WTC11 (cell line): ENCODE results near the gene RFLNA. TPM values are rescaled to one million over a fixed set of nuclear protein-coding genes. Genes with fewer than 3 reads are reported as not detected.

ENCODE experiments used
- ATAC-seq: fragments of 200-7000 bp; cut with Tn5 transposase; 2 replicates; pipeline ENCODE4 v1.10.0; 2021; ENCODE audit warnings: mild to moderate bottlenecking, moderate library complexity
- CTCF ChIA-PET: fragments of 300-600 bp; sonication (Branson Sonifier 250); formaldehyde crosslinking; loops from one replicate; lab custom pipeline; 2021; ENCODE audit warnings: antibody characterized with exemption; lab: Charles Lee
- POLR2A ChIA-PET: fragments of 350-600 bp; sonication (Branson Sonifier 250); formaldehyde crosslinking; loops from one replicate; lab custom pipeline; 2021; ENCODE audit warnings: antibody characterized with exemption; lab: Charles Lee
- DNase-seq: peaks from one replicate; pipeline ENCODE4 v3.0.0; 2021; ENCODE audit warnings: low spot score
- H3K27ac Mint-ChIP-seq: 2 replicates; pipeline ENCODE4 v1.8.0; 2021; ENCODE audit warnings: mixed read lengths
- H3K27me3 Mint-ChIP-seq: 2 replicates; pipeline ENCODE4 v1.8.0; 2021; ENCODE audit warnings: low read depth, mild to moderate bottlenecking, moderate library complexity, mixed read lengths
- H3K36me3 Mint-ChIP-seq: 2 replicates; pipeline ENCODE4 v1.8.0; 2021; ENCODE audit warnings: mixed read lengths
- H3K4me1 Mint-ChIP-seq: 2 replicates; pipeline ENCODE4 v1.8.0; 2022; ENCODE audit warnings: mixed read lengths
- H3K4me3 Mint-ChIP-seq: 2 replicates; pipeline ENCODE4 v1.8.0; 2021; ENCODE audit warnings: mild to moderate bottlenecking, moderate library complexity, mixed read lengths
- H3K9me3 Mint-ChIP-seq: 2 replicates; pipeline ENCODE4 v1.8.0; 2021; ENCODE audit warnings: mixed read lengths
- CREB1 ChIP-seq: sonication (generic); formaldehyde crosslinking; IDR thresholded peaks from 2 replicates; pipeline ENCODE4 v1.8.0; 2023; ENCODE audit warnings: mild to moderate bottlenecking, missing genetic modification reagents
- FOXJ3 ChIP-seq: sonication (generic); formaldehyde crosslinking; IDR thresholded peaks from 2 replicates; pipeline ENCODE4 v1.9.0; 2021; ENCODE audit warnings: missing genetic modification reagents, mild to moderate bottlenecking, borderline replicate concordance
- GRHL2 ChIP-seq: fragments of 250-450 bp; sonication (Bioruptor Pico); IDR thresholded peaks from 2 replicates; pipeline ENCODE4 v1.8.0; 2022; ENCODE audit warnings: mild to moderate bottlenecking, moderate library complexity; ENCODE audit not compliant: insufficient replicate concordance, severe bottlenecking
- KAT7 ChIP-seq: sonication (generic); formaldehyde crosslinking; IDR thresholded peaks from 2 replicates; pipeline ENCODE4 v1.8.1; 2023; ENCODE audit warnings: missing genetic modification reagents, mild to moderate bottlenecking, borderline replicate concordance
- NR1H2 ChIP-seq: sonication (generic); formaldehyde crosslinking; IDR thresholded peaks from 2 replicates; pipeline ENCODE4 v1.9.0; 2021; ENCODE audit warnings: mild to moderate bottlenecking, moderate library complexity, missing genetic modification reagents
- TP53 ChIP-seq: sonication (generic); formaldehyde crosslinking; IDR thresholded peaks from 2 replicates; pipeline ENCODE4 v1.8.1; 2023; ENCODE audit warnings: mild to moderate bottlenecking, missing genetic modification reagents
- ZNF121 ChIP-seq: sonication (generic); formaldehyde crosslinking; IDR thresholded peaks from 2 replicates; pipeline ENCODE4 v1.8.0; 2023; ENCODE audit warnings: missing genetic modification reagents
- ZNF423 ChIP-seq: fragments of 250-450 bp; sonication (Bioruptor Pico); IDR thresholded peaks from 2 replicates; pipeline ENCODE4 v2.1.2; 2022; ENCODE audit warnings: mild to moderate bottlenecking, moderate library complexity
- total RNA-seq: library from RNA; stranded (reverse); gene quantifications from 3 replicates; pipeline ENCODE4 v1.2.3, GENCODE V29; 2021
- TF ChIP-seq, protein P1 (sequence below): sonication (generic); formaldehyde crosslinking; IDR thresholded peaks from 2 replicates; pipeline ENCODE4 v1.8.0; 2022; ENCODE audit warnings: mild to moderate bottlenecking, missing genetic modification reagents
- TF ChIP-seq, protein P2 (sequence below): sonication (generic); formaldehyde crosslinking; conservative IDR thresholded peaks from 2 replicates; pipeline ENCODE4 v1.8.1; 2023; ENCODE audit warnings: mild to moderate bottlenecking, low read depth, missing genetic modification reagents, moderate library complexity
- TF ChIP-seq, protein P3 (sequence below): fragments of 250-450 bp; sonication (Bioruptor Pico); IDR thresholded peaks from 2 replicates; pipeline ENCODE4 v1.9.0; 2021; ENCODE audit warnings: mild to moderate bottlenecking, borderline replicate concordance

RFLNA gene
- total RNA-seq, 1 experiment from 2014 or later: 6.3 TPM

DNA sequence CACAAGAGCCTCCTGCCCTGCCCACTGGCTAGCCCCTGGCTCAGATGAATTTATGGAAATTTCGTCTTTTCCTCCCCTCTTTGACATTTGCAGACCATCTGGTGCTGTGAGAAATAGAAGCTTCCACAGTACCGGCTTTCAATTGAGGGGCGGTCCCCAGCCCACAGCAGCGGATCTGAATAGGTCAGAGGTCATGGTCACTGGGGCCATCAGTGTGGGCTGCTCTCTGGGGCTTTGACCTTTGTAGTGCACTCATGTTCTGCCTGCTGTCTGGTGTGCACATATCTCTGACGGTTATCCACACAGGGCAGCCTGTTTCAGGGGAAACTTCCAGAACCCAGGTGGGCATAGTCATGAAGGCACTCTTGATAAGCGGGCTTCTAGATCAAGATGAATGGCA lies 2.5 kb upstream of the RFLNA start:
- Mint-ChIP-seq H3K27ac (no peak overlapping the region), H3K36me3 (no peaks in the 10 kb centered on the region), H3K4me3 (no peak overlapping the region), H3K9me3 (peaks cover 11% of the 10 kb centered on the region), H3K27me3 (peaks cover 40% of the 10 kb centered on the region), H3K4me1 (peaks cover 43% of the 10 kb centered on the region)
- DNase-seq (no peak), ATAC-seq (no peak)
- CTCF ChIA-PET: interaction anchor here (1.4 kb wide), 1 partner anchor 70 kb away, joined by 3 read pairs; no protein-coding TSS in a partner anchor
- TF ChIP-seq KAT7 (CRISPR knock-in tag) (no peak), ZNF423 (CRISPR knock-in tag) (no peak), GRHL2 (CRISPR knock-in tag) (no peak), FOXJ3 (CRISPR knock-in tag) (no peak), TP53 (CRISPR knock-in tag) (no peak), CREB1 (CRISPR knock-in tag) (no peak), ZNF121 (CRISPR knock-in tag) (no peak), NR1H2 (no peak)
- TF ChIP-seq, protein P1, sequence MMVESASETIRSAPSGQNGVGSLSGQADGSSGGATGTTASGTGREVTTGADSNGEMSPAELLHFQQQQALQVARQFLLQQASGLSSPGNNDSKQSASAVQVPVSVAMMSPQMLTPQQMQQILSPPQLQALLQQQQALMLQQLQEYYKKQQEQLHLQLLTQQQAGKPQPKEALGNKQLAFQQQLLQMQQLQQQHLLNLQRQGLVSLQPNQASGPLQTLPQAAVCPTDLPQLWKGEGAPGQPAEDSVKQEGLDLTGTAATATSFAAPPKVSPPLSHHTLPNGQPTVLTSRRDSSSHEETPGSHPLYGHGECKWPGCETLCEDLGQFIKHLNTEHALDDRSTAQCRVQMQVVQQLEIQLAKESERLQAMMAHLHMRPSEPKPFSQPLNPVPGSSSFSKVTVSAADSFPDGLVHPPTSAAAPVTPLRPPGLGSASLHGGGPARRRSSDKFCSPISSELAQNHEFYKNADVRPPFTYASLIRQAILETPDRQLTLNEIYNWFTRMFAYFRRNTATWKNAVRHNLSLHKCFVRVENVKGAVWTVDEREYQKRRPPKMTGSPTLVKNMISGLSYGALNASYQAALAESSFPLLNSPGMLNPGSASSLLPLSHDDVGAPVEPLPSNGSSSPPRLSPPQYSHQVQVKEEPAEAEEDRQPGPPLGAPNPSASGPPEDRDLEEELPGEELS (CRISPR knock-in tag): no peak
- TF ChIP-seq, protein P2, sequence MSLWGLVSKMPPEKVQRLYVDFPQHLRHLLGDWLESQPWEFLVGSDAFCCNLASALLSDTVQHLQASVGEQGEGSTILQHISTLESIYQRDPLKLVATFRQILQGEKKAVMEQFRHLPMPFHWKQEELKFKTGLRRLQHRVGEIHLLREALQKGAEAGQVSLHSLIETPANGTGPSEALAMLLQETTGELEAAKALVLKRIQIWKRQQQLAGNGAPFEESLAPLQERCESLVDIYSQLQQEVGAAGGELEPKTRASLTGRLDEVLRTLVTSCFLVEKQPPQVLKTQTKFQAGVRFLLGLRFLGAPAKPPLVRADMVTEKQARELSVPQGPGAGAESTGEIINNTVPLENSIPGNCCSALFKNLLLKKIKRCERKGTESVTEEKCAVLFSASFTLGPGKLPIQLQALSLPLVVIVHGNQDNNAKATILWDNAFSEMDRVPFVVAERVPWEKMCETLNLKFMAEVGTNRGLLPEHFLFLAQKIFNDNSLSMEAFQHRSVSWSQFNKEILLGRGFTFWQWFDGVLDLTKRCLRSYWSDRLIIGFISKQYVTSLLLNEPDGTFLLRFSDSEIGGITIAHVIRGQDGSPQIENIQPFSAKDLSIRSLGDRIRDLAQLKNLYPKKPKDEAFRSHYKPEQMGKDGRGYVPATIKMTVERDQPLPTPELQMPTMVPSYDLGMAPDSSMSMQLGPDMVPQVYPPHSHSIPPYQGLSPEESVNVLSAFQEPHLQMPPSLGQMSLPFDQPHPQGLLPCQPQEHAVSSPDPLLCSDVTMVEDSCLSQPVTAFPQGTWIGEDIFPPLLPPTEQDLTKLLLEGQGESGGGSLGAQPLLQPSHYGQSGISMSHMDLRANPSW (CRISPR knock-in tag): no peak
- POLR2A ChIA-PET: no interaction called here

DNA sequence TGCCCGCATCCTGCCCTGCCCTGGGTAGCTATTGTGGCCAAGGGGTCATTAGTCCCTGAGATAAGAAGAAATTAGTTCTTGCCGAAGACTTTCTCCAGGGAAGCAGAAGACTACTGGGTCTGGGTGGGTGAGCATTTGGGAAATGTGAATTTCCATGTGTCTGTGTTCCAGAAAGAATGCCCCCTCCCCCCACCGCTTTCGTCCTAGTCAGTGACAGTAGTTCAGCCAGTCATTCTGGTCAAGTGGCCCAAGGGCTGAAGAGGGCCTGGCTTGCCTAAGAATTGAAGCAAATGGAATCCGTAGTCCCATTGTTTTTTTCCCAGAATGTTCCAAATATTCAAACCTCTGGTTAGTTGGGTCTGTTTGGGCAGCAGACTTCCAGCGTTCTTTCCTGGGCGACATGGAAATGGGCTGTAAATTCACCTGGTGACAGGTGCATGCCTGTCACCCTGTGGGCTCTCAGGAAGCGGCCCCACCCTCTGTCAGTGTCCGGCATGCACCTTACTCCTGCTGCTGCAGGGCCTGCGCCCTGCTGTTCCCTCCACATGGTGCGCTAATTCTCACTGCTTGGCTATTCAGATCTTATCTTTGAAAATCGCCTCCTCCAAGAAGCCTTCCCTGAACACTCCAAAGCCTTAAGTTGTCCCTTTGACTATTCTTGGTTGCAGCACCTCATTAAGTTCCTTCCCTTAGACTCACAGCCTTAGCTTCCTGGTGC lies 1.4 kb upstream of the RFLNA start:
- H3K27me3 Mint-ChIP-seq: peaks cover 34% of the 10 kb centered on the region
- peak; percentile 61; the same call in 1 of the 2 replicates for TF ChIP-seq ZNF423 (CRISPR knock-in tag)
- TF ChIP-seq, protein P3, sequence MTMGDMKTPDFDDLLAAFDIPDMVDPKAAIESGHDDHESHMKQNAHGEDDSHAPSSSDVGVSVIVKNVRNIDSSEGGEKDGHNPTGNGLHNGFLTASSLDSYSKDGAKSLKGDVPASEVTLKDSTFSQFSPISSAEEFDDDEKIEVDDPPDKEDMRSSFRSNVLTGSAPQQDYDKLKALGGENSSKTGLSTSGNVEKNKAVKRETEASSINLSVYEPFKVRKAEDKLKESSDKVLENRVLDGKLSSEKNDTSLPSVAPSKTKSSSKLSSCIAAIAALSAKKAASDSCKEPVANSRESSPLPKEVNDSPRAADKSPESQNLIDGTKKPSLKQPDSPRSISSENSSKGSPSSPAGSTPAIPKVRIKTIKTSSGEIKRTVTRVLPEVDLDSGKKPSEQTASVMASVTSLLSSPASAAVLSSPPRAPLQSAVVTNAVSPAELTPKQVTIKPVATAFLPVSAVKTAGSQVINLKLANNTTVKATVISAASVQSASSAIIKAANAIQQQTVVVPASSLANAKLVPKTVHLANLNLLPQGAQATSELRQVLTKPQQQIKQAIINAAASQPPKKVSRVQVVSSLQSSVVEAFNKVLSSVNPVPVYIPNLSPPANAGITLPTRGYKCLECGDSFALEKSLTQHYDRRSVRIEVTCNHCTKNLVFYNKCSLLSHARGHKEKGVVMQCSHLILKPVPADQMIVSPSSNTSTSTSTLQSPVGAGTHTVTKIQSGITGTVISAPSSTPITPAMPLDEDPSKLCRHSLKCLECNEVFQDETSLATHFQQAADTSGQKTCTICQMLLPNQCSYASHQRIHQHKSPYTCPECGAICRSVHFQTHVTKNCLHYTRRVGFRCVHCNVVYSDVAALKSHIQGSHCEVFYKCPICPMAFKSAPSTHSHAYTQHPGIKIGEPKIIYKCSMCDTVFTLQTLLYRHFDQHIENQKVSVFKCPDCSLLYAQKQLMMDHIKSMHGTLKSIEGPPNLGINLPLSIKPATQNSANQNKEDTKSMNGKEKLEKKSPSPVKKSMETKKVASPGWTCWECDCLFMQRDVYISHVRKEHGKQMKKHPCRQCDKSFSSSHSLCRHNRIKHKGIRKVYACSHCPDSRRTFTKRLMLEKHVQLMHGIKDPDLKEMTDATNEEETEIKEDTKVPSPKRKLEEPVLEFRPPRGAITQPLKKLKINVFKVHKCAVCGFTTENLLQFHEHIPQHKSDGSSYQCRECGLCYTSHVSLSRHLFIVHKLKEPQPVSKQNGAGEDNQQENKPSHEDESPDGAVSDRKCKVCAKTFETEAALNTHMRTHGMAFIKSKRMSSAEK (CRISPR knock-in tag): no peak
- H3K9me3 Mint-ChIP-seq: peaks cover 2% of the 10 kb centered on the region
- no peak overlapping the region for H3K27ac Mint-ChIP-seq
- POLR2A ChIA-PET: no interaction called here
- no peak for DNase-seq
- H3K36me3 Mint-ChIP-seq: no peaks in the 10 kb centered on the region
- H3K4me1 Mint-ChIP-seq: peaks cover 48% of the 10 kb centered on the region
- CTCF ChIA-PET: interaction anchor here (1.4 kb wide), 1 partner anchor 71 kb away, joined by 3 read pairs; no protein-coding TSS in a partner anchor
- ATAC-seq: no peak
- H3K4me3 Mint-ChIP-seq: no peak overlapping the region
